NB4 (cell line): ENCODE results near the gene CPSF2.
"Not testable (repeated sequence)": the region's sequence is repeated elsewhere in the genome, so short reads cannot be mapped to it uniquely, and the experiment has no call there.

Source experiments
- POLR2A ChIP-seq: IDR thresholded peaks from 2 replicates; pipeline ENCODE4 v1.6.1; 2011; ENCODE audit warnings: mild to moderate bottlenecking; ENCODE audit not compliant: insufficient read length; ENCODE audit errors: extremely low read depth
- TF ChIP-seq, protein P1 (sequence below): IDR thresholded peaks from one replicate; pipeline ENCODE4 v1.5.1; 2012; ENCODE audit warnings: low read depth, low read length

DNA sequence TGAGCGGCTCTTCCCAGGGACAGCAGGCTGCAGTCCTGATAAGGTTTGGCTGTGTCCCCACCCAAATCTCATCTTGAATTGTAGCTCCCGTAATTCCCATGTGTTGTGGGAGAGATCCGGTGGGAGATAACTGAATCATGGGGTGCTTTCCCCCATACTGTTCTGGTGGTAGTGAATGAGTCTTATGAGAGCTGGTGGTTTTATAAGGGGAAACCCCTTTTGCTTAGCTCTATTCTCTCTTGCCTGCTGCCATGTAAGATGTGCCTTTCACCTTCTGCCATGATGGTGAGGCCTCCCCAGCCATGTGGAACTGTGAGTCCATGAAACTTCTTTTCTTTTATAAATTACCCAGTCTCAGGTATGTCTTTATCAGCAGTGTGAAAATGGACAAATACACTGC, 91.4 kb downstream of the CPSF2 start:
- TF ChIP-seq, protein P1, sequence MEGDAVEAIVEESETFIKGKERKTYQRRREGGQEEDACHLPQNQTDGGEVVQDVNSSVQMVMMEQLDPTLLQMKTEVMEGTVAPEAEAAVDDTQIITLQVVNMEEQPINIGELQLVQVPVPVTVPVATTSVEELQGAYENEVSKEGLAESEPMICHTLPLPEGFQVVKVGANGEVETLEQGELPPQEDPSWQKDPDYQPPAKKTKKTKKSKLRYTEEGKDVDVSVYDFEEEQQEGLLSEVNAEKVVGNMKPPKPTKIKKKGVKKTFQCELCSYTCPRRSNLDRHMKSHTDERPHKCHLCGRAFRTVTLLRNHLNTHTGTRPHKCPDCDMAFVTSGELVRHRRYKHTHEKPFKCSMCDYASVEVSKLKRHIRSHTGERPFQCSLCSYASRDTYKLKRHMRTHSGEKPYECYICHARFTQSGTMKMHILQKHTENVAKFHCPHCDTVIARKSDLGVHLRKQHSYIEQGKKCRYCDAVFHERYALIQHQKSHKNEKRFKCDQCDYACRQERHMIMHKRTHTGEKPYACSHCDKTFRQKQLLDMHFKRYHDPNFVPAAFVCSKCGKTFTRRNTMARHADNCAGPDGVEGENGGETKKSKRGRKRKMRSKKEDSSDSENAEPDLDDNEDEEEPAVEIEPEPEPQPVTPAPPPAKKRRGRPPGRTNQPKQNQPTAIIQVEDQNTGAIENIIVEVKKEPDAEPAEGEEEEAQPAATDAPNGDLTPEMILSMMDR, result not testable (repeated sequence)
- TF ChIP-seq POLR2A, result not testable (repeated sequence)
